ENCODE data around the gene ING1. TPM values are rescaled to one million over a fixed set of nuclear protein-coding genes. Genes with fewer than 3 reads are reported as not detected.

The ING1 gene
- total and polyA plus RNA-seq, 4 donors = 13.5 to 24.4 (median 17.9) TPM

DNA sequence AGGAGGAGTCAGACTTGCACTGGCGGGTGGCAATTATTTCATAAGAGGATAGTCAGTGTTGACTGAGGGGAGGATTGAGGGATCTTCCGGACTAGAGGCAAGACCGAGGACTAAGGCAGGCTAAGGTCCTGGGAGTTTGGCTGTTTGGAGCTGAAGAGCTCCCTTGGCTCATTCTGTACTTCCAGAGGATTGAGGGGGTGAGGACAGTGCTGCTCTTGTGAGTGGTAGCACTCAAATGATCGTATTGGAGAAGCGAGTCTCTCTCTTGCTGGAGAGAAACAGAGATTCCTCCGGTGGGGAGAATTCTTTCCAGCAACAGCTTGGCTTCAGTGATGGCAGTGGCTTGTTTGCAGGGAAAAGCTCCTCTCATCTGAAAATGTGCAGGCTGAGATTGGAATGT, 47.1 kb downstream of the ING1 start:
- no peaks in the 10 kb centered on the region for H3K4me1 ChIP-seq (ENCODE audit: control insufficient read depth, insufficient read depth, low read length)
- no peak for DNase-seq (ENCODE audit: low read depth in 4 of 6, low spot score in 6 of 6)
- H3K4me3 ChIP-seq (ENCODE audit: low read depth, low read length) = no peak overlapping the region
- 90% methylated on average over 6 of the region's 6 CpGs for WGBS (ENCODE audit: insufficient coverage)
- H3K36me3 ChIP-seq (ENCODE audit: control insufficient read depth, insufficient read depth, low read length) = no peaks in the 10 kb centered on the region
- no peaks in the 10 kb centered on the region for H3K27me3 ChIP-seq (ENCODE audit: control insufficient read depth, insufficient read depth, low read length)
- no peak overlapping the region for H3K27ac ChIP-seq (ENCODE audit: low read depth, low read length)
- H3K9me3 ChIP-seq (ENCODE audit: control insufficient read depth, insufficient read depth, low read length) = no peaks in the 10 kb centered on the region

DNA sequence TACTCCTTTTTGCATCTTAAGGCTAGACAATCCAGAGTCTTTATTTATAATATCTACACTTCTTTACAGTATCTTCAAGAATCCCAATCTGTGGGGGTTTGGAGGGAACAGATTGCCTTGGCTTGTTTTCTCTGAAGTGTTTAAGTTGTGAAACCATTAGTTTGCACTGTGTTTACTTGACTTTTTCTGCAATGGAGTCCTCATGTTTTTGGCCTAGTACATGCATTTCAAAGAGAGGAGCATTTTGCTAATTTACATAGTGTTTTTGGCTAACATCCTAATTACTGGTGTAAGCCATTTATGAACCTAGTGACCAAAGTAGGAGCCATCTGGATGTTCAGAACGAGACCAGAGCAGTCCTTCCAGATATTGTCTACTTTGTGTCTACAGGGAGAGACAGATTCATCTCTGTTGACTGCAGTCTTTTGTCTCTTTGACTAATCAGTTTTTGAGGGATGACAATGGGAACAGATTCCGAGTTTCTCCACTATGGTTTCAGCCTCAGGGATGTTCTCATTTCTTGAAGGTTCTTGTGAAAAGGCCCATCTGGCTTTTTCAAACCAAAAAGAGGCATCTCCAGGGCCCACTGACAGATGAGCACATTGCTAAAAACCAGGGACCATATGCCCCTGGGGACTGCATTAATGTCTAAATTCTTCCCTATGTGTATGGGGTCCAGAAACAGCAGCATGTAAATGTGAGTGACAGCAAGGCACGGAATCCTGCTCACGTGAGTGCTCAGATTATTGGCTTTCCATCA, 53.4 kb downstream of the ING1 start:
- peak in 2 of 6 donors; percentile 28 to 80 for DNase-seq (ENCODE audit: low read depth in 4 of 6, low spot score in 6 of 6)
- 56% methylated on average over 4 of the region's 4 CpGs for WGBS (ENCODE audit: insufficient coverage)
- H3K27ac ChIP-seq (ENCODE audit: low read depth, low read length) = no peak overlapping the region

DNA sequence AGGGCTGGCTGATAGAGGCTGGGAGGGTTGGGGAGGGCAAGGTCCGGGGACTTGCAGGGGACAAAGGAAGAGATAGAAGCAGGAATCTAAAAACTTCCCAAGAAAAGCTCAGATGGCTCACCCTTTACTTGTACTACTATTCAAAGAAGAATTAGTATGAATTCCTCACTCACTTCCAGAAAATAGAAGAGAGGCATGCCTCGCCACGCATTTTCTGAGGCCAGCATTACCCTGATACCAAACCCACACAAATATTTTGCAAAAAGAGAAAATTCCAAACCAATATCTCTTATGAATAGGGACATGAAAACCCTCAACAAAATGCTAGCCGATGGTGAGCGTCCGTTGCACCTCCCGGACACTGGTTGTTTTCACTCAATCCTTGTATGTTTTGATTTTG, 54.0 kb downstream of the ING1 start:
- Histone ChIP-seq H3K4me3 (ENCODE audit: low read depth, low read length) (no peak overlapping the region), H3K27ac (ENCODE audit: low read depth, low read length) (no peak overlapping the region), H3K9me3 (ENCODE audit: control insufficient read depth, insufficient read depth, low read length) (no peaks in the 10 kb centered on the region), H3K4me1 (ENCODE audit: control insufficient read depth, insufficient read depth, low read length) (no peaks in the 10 kb centered on the region), H3K36me3 (ENCODE audit: control insufficient read depth, insufficient read depth, low read length) (no peaks in the 10 kb centered on the region), H3K27me3 (ENCODE audit: control insufficient read depth, insufficient read depth, low read length) (no peaks in the 10 kb centered on the region)
- DNase-seq (ENCODE audit: low read depth in 4 of 6, low spot score in 6 of 6) = no peak
- WGBS (ENCODE audit: insufficient coverage) = no CpG with 5 or more reads among the region's 7 CpGs

More for the DNA sequence above, 53.4 kb downstream of the ING1 start:
- no peaks in the 10 kb centered on the region for H3K27me3 ChIP-seq (ENCODE audit: control insufficient read depth, insufficient read depth, low read length)
- no peaks in the 10 kb centered on the region for H3K4me1 ChIP-seq (ENCODE audit: control insufficient read depth, insufficient read depth, low read length)
- H3K4me3 ChIP-seq (ENCODE audit: low read depth, low read length) = no peak overlapping the region
- H3K9me3 ChIP-seq (ENCODE audit: control insufficient read depth, insufficient read depth, low read length) = no peaks in the 10 kb centered on the region
- no peaks in the 10 kb centered on the region for H3K36me3 ChIP-seq (ENCODE audit: control insufficient read depth, insufficient read depth, low read length)

DNA sequence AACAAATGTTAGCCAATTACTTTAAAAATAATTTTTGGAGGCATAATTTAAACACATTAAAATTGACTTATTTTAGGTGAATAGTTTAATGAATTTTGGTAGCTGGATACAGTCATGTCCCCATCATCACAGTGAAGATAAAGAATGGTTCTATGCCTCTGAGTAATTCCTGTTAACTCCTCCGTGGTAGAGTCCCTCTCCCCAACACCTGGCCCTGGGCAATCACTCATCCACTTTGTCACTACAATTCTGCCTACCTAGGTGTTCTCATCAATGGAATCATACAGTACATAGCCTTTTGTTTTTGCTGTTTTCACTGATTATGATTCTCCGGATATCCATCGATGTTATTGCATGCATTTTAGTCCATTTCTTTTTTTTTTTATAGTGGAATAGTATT, 55.6 kb downstream of the ING1 start:
- Histone ChIP-seq H3K36me3 (ENCODE audit: control insufficient read depth, insufficient read depth, low read length) (no peaks in the 10 kb centered on the region), H3K9me3 (ENCODE audit: control insufficient read depth, insufficient read depth, low read length) (no peaks in the 10 kb centered on the region), H3K4me3 (ENCODE audit: low read depth, low read length) (no peak overlapping the region), H3K4me1 (ENCODE audit: control insufficient read depth, insufficient read depth, low read length) (no peaks in the 10 kb centered on the region), H3K27ac (ENCODE audit: low read depth, low read length) (no peak overlapping the region), H3K27me3 (ENCODE audit: control insufficient read depth, insufficient read depth, low read length) (no peaks in the 10 kb centered on the region)
- WGBS (ENCODE audit: insufficient coverage) = 50% methylated on average over 1 of the region's 3 CpGs
- no peak for DNase-seq (ENCODE audit: low read depth in 4 of 6, low spot score in 6 of 6)

DNA sequence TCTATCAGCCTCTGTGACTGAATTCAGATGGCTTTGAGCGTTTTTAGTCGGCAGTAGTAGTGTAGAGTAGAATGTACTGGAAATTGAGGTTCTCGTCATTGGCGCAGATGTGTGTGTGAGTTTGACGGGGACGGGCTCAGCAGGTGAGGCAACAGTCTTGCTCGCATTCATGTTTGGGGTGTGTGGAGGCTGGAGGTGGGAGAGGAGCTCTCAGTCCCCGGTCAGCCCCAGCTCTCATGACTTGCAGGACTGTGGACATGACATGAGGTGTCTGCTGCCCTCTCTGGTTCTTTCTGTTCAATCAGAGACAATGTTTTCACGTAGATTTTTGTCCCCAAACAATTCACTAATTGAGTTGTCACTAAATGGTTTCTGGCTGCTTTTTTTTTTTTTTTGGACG, 57.2 kb downstream of the ING1 start:
- no peak overlapping the region for H3K27ac ChIP-seq (ENCODE audit: low read depth, low read length)
- H3K36me3 ChIP-seq (ENCODE audit: control insufficient read depth, insufficient read depth, low read length) = no peaks in the 10 kb centered on the region
- H3K4me1 ChIP-seq (ENCODE audit: control insufficient read depth, insufficient read depth, low read length) = no peaks in the 10 kb centered on the region
- H3K4me3 ChIP-seq (ENCODE audit: low read depth, low read length) = no peak overlapping the region
- H3K9me3 ChIP-seq (ENCODE audit: control insufficient read depth, insufficient read depth, low read length) = no peaks in the 10 kb centered on the region
- 89% methylated on average over 7 of the region's 10 CpGs for WGBS (ENCODE audit: insufficient coverage)
- H3K27me3 ChIP-seq (ENCODE audit: control insufficient read depth, insufficient read depth, low read length) = no peaks in the 10 kb centered on the region
- no peak for DNase-seq (ENCODE audit: low read depth in 4 of 6, low spot score in 6 of 6)

DNA sequence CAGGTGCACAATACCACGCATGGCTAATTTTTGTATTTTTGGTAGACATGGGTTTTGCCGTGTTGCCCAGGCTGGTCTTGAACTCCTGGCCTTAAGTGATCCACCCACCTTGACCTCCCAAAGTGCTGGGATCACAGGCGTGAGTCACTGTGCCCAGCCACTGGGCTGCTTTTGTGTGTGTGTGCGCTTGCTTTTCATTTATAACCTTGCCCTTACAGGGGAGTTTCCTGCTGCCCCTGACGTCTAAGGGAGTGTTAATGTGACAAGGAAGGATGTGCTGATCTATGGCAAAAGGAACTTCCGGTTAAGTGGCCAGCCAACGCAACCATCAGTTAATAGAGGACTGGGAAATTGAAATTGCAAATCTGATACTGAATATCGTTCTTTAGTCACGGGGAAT, 57.7 kb downstream of the ING1 start:
- Histone ChIP-seq H3K4me1 (ENCODE audit: control insufficient read depth, insufficient read depth, low read length) (no peaks in the 10 kb centered on the region), H3K27me3 (ENCODE audit: control insufficient read depth, insufficient read depth, low read length) (no peaks in the 10 kb centered on the region), H3K9me3 (ENCODE audit: control insufficient read depth, insufficient read depth, low read length) (no peaks in the 10 kb centered on the region), H3K4me3 (ENCODE audit: low read depth, low read length) (no peak overlapping the region), H3K27ac (ENCODE audit: low read depth, low read length) (no peak overlapping the region), H3K36me3 (ENCODE audit: control insufficient read depth, insufficient read depth, low read length) (no peaks in the 10 kb centered on the region)
- WGBS (ENCODE audit: insufficient coverage) = 69% methylated on average over 4 of the region's 9 CpGs
- DNase-seq (ENCODE audit: low read depth in 4 of 6, low spot score in 6 of 6) = no peak

DNA sequence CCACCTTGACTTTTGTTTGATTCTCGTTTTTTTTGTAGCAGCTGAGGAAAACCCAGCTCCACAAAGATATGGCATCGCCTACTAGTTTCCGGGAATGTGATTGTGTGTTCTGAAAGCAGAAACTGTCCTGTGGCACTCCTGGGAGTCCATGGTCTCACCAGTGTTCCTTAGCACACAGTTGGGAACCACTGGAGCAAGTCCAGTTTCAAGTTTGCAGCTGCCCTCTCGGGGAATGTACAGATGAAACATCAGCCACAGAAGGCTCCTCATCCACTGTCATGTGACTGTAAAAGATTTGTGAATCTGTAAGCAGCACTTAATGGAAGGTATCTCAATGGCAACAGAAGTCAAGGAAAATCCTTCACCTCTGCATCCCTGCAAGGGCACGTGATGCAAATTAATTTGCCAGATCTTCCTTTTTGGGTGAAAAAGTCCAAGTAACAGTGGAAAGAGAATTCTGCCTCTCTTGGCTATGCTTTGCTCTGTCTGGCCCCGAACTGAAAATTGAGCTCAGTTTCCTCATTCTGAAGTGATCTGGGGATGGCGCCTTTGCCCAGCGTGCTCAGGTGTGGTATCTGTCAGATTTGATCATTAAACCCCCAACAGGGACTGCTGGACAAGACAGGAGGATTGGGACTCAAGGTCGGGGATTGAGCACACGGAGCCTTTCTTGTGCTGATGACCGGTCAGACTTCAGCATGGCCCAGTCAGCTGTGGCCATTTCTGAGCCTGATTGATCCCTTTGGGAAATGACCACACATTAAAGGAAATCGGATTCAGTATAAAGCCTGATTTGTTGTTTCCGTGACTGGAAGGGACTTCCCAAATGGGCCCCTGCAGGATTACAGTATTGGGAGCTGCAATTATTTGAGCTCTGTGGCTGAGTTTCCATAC, 58.8 kb downstream of the ING1 start:
- Histone ChIP-seq H3K4me3 (ENCODE audit: low read depth, low read length) (no peak overlapping the region), H3K27ac (ENCODE audit: low read depth, low read length) (no peak overlapping the region)
- 81% methylated on average over 11 of the region's 13 CpGs for WGBS (ENCODE audit: insufficient coverage)

More for the DNA sequence above, 58.8 kb downstream of the ING1 start:
- H3K9me3 ChIP-seq (ENCODE audit: control insufficient read depth, insufficient read depth, low read length) = no peaks in the 10 kb centered on the region
- H3K4me1 ChIP-seq (ENCODE audit: control insufficient read depth, insufficient read depth, low read length) = no peaks in the 10 kb centered on the region
- no peaks in the 10 kb centered on the region for H3K27me3 ChIP-seq (ENCODE audit: control insufficient read depth, insufficient read depth, low read length)
- DNase-seq (ENCODE audit: low read depth in 4 of 6, low spot score in 6 of 6) = peak in 1 of 6 donors; percentile 19
- H3K36me3 ChIP-seq (ENCODE audit: control insufficient read depth, insufficient read depth, low read length) = no peaks in the 10 kb centered on the region

Other genes with a start within 250 kb of the ING1 start
- gene RAB20, start 152.0 kb upstream of the ING1 start, total RNA-seq = 1 to 10 TPM; 7.4 to 8.3 TPM
- gene RAB20, start 152.0 kb upstream of the ING1 start, polyA plus RNA-seq (ENCODE audit: insufficient read length in 2 of 2) = 1 to 10 TPM; 2.6 to 3.3 TPM
- 10 to 100 TPM; 28.1 to 31.1 TPM for gene NAXD, start 98.2 kb upstream of the ING1 start, total RNA-seq
- gene NAXD, start 98.2 kb upstream of the ING1 start, polyA plus RNA-seq (ENCODE audit: insufficient read length in 2 of 2) = 10 to 100 TPM; 62.7 to 64.9 TPM
- 10 to 100 TPM; 47.7 to 57.5 TPM for gene CARS2, start 7.6 kb upstream of the ING1 start, total RNA-seq
- 10 to 100 TPM; 51.0 to 65.0 TPM for gene CARS2, start 7.6 kb upstream of the ING1 start, polyA plus RNA-seq (ENCODE audit: insufficient read length in 2 of 2)
- 100 to 1,000 TPM; 190 to 192 TPM for gene ANKRD10, start 201.4 kb downstream of the ING1 start, total RNA-seq
- 100 to 1,000 TPM; 187 to 221 TPM for gene ANKRD10, start 201.4 kb downstream of the ING1 start, polyA plus RNA-seq (ENCODE audit: insufficient read length in 2 of 2)